GM19397 (cell line): ENCODE measurements around the gene VCX2.
"Not testable (repeated sequence)": the region's sequence is repeated elsewhere in the genome, so short reads cannot be mapped to it uniquely, and the experiment has no call there.

Source experiments
- ATAC-seq: cut with Tn5 transposase; IDR thresholded peaks from one replicate; pipeline ENCODE4 v1.9.1; 2021; ENCODE audit warnings: mild to moderate bottlenecking, moderate library complexity; ENCODE audit not compliant: unreplicated experiment

VCX2 gene

GRCh38 chrX:8125566-8125965 is 45.5 kb downstream of the VCX2 start:
- no peak for ATAC-seq

GRCh38 chrX:8122538-8122937 is 48.5 kb downstream of the VCX2 start:
- no peak for ATAC-seq

GRCh38 chrX:8121391-8121790 is 49.7 kb downstream of the VCX2 start:
- ATAC-seq: not testable (repeated sequence)
